K562 (cell line): ENCODE data around the gene ATG13. TPM values are rescaled to one million over a fixed set of nuclear protein-coding genes. Genes with fewer than 3 reads are reported as not detected.

ENCODE experiments used
- ATAC-seq: fragments of 200-7000 bp; cut with Tn5 transposase; 3 replicates; pipeline ENCODE4 v1.9.1; 2020; ENCODE audit warnings: moderate library complexity
- BruUV-seq: library from RNA; stranded (reverse); fragments of 400-500 nt; replicated peaks from 2 replicates; lab custom pipeline; 2021; lab: Mats Ljungman, UMichigan
- CTCF ChIA-PET: fragments of 300-600 bp; formaldehyde crosslinking; extraction: SDS; loops from one replicate; lab custom pipeline; 2021; ENCODE audit warnings: low intra/inter-chr PET ratio; lab: Yijun Ruan, JAX
- POLR2A ChIA-PET: fragments of 300-600, 350-650 bp; sonication (Branson Sonifier 250); formaldehyde crosslinking; extraction: SDS; loops from one replicate; lab custom pipeline; 2021; ENCODE audit warnings: antibody characterized with exemption, inconsistent platforms; lab: Yijun Ruan, JAX
- DNase-seq, 4 experiments: peaks; one replicate each; pipeline versions ENCODE4 v3.0.0 to v3.0.0-alpha.2; 2011 to 2018; ENCODE audit warnings: low spot score in 3 of 4, mixed read lengths in 3 of 4; ENCODE audit errors: extremely low read depth in 1 of 4
- FAIRE-seq: peaks from 2 replicates; lab custom pipeline; 2011; peaks lifted over from hg19 to GRCh38; lab: Jason Lieb, UNC
- H2AFZ ChIP-seq: 2 replicates; pipeline ENCODE4 v1.6.0; 2011; ENCODE audit warnings: low read depth, low read length, control low read depth, inconsistent platforms
- H3K27ac ChIP-seq: fragments of 200-600 bp; 3 replicates; pipeline ENCODE4 v1.8.0; 2011; ENCODE audit warnings: low read depth, mild to moderate bottlenecking, control low read depth, inconsistent platforms, low read length, moderate library complexity, mixed read lengths; ENCODE audit errors: extremely low read depth
- H3K27me3 ChIP-seq, 2 experiments: fragments of 300-600 bp in 1 of 2; 2 replicates in 1 of 2; 3 replicates in 1 of 2; pipeline versions ENCODE4 v1.6.0 to v1.8.0; 2011; ENCODE audit warnings: inconsistent platforms in 2 of 2, low read length in 2 of 2, mild to moderate bottlenecking in 1 of 2, mixed read lengths in 1 of 2, moderate library complexity in 1 of 2; ENCODE audit not compliant: control insufficient read depth in 2 of 2, insufficient read depth in 2 of 2
- H3K36me3 ChIP-seq: fragments of 300-600 bp; 3 replicates; pipeline ENCODE4 v1.8.0; 2011; ENCODE audit warnings: mild to moderate bottlenecking, low read length, inconsistent platforms; ENCODE audit not compliant: control insufficient read depth, insufficient read depth
- H3K4me1 ChIP-seq, 2 experiments: fragments of 200-600 bp in 1 of 2; replicated peaks in 1 of 2; 2 replicates in 1 of 2; 3 replicates in 1 of 2; pipeline versions ENCODE4 v1.5.1 to v1.8.0; 2011; ENCODE audit warnings: inconsistent platforms in 2 of 2, low read length in 2 of 2, mild to moderate bottlenecking in 1 of 2, mixed read lengths in 1 of 2, moderate library complexity in 1 of 2; ENCODE audit not compliant: control insufficient read depth in 2 of 2, insufficient read depth in 2 of 2
- H3K4me2 ChIP-seq: 2 replicates; pipeline ENCODE4 v1.6.1; 2011; ENCODE audit warnings: low read length, control low read depth, inconsistent platforms, mixed read lengths; ENCODE audit not compliant: insufficient read depth
- H3K4me3 ChIP-seq: fragments of 200-600 bp; sonication (generic), shearing (Covaris generic); 2 replicates; pipeline ENCODE4 v1.5.1; 2016; ENCODE audit warnings: control low read depth, inconsistent platforms
- H3K79me2 ChIP-seq: fragments of 200-600 bp; 3 replicates; pipeline ENCODE4 v1.8.0; 2011; ENCODE audit warnings: low read length, inconsistent platforms; ENCODE audit not compliant: control insufficient read depth, insufficient read depth
- H3K9ac ChIP-seq, 2 experiments: 2 replicates each; pipeline versions ENCODE4 v1.6.0 to v1.6.1; 2011; ENCODE audit warnings: low read depth in 2 of 2, low read length in 2 of 2, control low read depth in 1 of 2, inconsistent platforms in 1 of 2, mild to moderate bottlenecking in 1 of 2, mixed read lengths in 1 of 2; ENCODE audit not compliant: insufficient read depth in 1 of 2
- H3K9me1 ChIP-seq: one replicate; pipeline ENCODE4 v1.6.0; 2011; ENCODE audit warnings: inconsistent platforms, mild to moderate bottlenecking, low read length, moderate library complexity; ENCODE audit not compliant: control insufficient read depth, insufficient read depth
- H3K9me3 ChIP-seq: replicated peaks from 2 replicates; pipeline ENCODE4 v1.5.1; 2011; ENCODE audit warnings: low read depth, low read length, inconsistent platforms; ENCODE audit not compliant: control insufficient read depth, insufficient read depth
- H4K20me1 ChIP-seq: replicated peaks from 2 replicates; pipeline ENCODE4 v1.6.1; 2011; ENCODE audit warnings: low read length, inconsistent platforms, mixed read lengths; ENCODE audit not compliant: control insufficient read depth, insufficient read depth
- FOXP4 ChIP-seq: sonication (generic); formaldehyde crosslinking; IDR thresholded peaks from 2 replicates; pipeline ENCODE4 v1.8.0; 2022; ENCODE audit warnings: mild to moderate bottlenecking, missing genetic modification reagents, borderline replicate concordance
- HDAC6 ChIP-seq: IDR thresholded peaks from 2 replicates; pipeline ENCODE4 v1.6.1; 2012; ENCODE audit warnings: low read depth, mild to moderate bottlenecking, control low read depth, inconsistent platforms, low read length, moderate library complexity
- MTF1 ChIP-seq: fragments of 250-450 bp; sonication (Bioruptor Pico); IDR thresholded peaks from 2 replicates; pipeline ENCODE4 v1.9.0; 2021; ENCODE audit warnings: moderate library complexity, mild to moderate bottlenecking, inconsistent platforms, borderline replicate concordance
- NEUROD1 ChIP-seq: fragments of 150-350 bp; IDR thresholded peaks from 2 replicates; pipeline ENCODE4 v1.6.1; 2014; ENCODE audit warnings: borderline replicate concordance, low read length, low read depth; ENCODE audit not compliant: partially characterized antibody
- TAF15 ChIP-seq: fragments of 200-400 bp; formaldehyde crosslinking; IDR thresholded peaks from 2 replicates; pipeline ENCODE4 v1.6.1; 2017; ENCODE audit warnings: mild to moderate bottlenecking, low read depth, low read length, moderate library complexity
- TSHZ1 ChIP-seq: fragments of 250-450 bp; sonication (Bioruptor Pico); IDR thresholded peaks from 2 replicates; pipeline ENCODE4 v1.4.0; 2020; ENCODE audit warnings: mild to moderate bottlenecking, moderate library complexity
- WGBS: fragments of 100-300 bp; shearing (Covaris generic); methylation state at CpG from one replicate; pipeline ENCODE4 v1.1.6; 2016; ENCODE audit warnings: low coverage, mixed read lengths; ENCODE audit not compliant: insufficient coverage; ENCODE audit errors: missing lambda C conversion rate; 5-methylcytosine and 5-hydroxymethylcytosine counted together
- in situ Hi-C: fragments of 300-500 bp; cut with MboI; formaldehyde crosslinking; loops from 4 replicates; pipeline ENCODE4 v1.15.0; 2018; ENCODE audit warnings: inconsistent platforms, mixed read lengths
- intact Hi-C: fragments of 100-400 bp; cut with micrococcal nuclease; formaldehyde crosslinking; loops from 2 replicates; pipeline ENCODE4 v1.14.2; 2022
- polyA plus RNA-seq, 8 experiments: library from polyadenylated mRNA; depleted of rRNA in 4 of 8; stranded (reverse) in 5 of 8; unstranded in 3 of 8; fragments of >200 nt; fragmentation: Nextera tagmentation in 2 of 8; fragmentation: Illumina TruSeq in 1 of 8; extraction: Ambion mirVana in 2 of 8; extraction: Trizol in 1 of 8; gene quantifications; 2 replicates each; pipeline versions ENCODE4 v1.2.1 to v1.2.3, GENCODE V29; 2011 to 2014; ENCODE audit warnings: inconsistent platforms in 1 of 8, missing spikeins in 1 of 8
- total RNA-seq, 7 experiments: library from RNA; depleted of rRNA in 6 of 7; stranded (reverse); fragments of >200 nt in 6 of 7; fragmentation: Illumina TruSeq in 2 of 7; extraction: Trizol in 2 of 7; gene quantifications; 2 replicates each; pipeline versions ENCODE4 v1.2.1 to v1.2.3, GENCODE V29; 2011 to 2021; ENCODE audit warnings: low replicate concordance in 1 of 7
- TF ChIP-seq, protein P1 (sequence below): IDR thresholded peaks from 2 replicates; pipeline ENCODE4 v1.6.1; 2011; ENCODE audit warnings: borderline replicate concordance, low read depth, mild to moderate bottlenecking, moderate library complexity, low read length; ENCODE audit not compliant: insufficient read depth, poor library complexity, severe bottlenecking

Gene ATG13
- total and polyA plus RNA-seq, 9 of the 15 experiments (the other 6 are each of a cell fraction or from before 2014, with no cell fraction given) = 13.1 to 61.5 (median 36.5) TPM

DNA sequence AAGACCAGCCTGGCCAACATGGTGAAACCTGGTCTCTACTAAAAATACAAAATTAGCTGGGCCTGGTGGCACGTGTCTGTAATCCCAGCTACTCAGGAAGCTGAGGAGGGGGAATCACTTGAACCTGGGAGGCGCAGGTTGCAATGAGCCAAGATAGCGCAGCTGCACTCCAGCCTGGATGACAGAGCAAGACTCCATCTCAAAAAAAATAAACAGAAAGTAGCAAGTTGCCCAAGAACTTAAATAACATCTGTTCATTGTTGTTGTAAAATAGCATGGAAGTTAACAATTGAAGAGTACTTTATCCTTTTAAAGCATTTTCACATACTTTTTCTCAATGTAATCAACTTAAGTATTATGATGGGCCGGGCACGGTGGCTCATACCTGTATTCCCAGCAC, 29.2 kb upstream of the ATG13 start:
- CTCF ChIA-PET = no interaction called here
- FAIRE-seq = no peak
- no peak for TF ChIP-seq FOXP4 (CRISPR knock-in tag)
- no peak for TF ChIP-seq NEUROD1
- TF ChIP-seq, protein P1, sequence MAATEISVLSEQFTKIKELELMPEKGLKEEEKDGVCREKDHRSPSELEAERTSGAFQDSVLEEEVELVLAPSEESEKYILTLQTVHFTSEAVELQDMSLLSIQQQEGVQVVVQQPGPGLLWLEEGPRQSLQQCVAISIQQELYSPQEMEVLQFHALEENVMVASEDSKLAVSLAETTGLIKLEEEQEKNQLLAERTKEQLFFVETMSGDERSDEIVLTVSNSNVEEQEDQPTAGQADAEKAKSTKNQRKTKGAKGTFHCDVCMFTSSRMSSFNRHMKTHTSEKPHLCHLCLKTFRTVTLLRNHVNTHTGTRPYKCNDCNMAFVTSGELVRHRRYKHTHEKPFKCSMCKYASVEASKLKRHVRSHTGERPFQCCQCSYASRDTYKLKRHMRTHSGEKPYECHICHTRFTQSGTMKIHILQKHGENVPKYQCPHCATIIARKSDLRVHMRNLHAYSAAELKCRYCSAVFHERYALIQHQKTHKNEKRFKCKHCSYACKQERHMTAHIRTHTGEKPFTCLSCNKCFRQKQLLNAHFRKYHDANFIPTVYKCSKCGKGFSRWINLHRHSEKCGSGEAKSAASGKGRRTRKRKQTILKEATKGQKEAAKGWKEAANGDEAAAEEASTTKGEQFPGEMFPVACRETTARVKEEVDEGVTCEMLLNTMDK = no peak
- TF ChIP-seq HDAC6 = no peak
- TF ChIP-seq TAF15 = no peak
- no peak for TF ChIP-seq TSHZ1 (CRISPR knock-in tag)
- TF ChIP-seq MTF1 = no peak
- TF ChIP-seq, all 486 proteins: peak for 0
- H3K4me1 ChIP-seq = peaks cover 19 to 22% of the 10 kb centered on the region in 2 experiments
- H3K4me3 ChIP-seq = no peak overlapping the region
- WGBS = 76% methylated on average over 5 of the region's 5 CpGs
- intact Hi-C loops (no loop called here), in situ Hi-C loops (no loop called here)
- no peak for DNase-seq
- no peak overlapping the region for H3K27ac ChIP-seq
- H3K79me2 ChIP-seq = peaks cover 72% of the 10 kb centered on the region
- no peak overlapping the region; a peak in 1 of 4 replicates for H3K9ac ChIP-seq
- no TSS peak for BruUV-seq
- H4K20me1 ChIP-seq = 0 out of 2 replicates have a peak, but pooled peaks cover 6% of the 10 kb centered on the region
- H3K4me2 ChIP-seq = no peak overlapping the region
- ATAC-seq = no peak
- H3K27me3 ChIP-seq = no peaks in the 10 kb centered on the region
- POLR2A ChIA-PET = no interaction called here
- H3K9me3 ChIP-seq = no peaks in the 10 kb centered on the region; the same call in 1 of the 2 replicates
- no peak overlapping the region for H2AFZ ChIP-seq
- H3K36me3 ChIP-seq = peaks cover 11% of the 10 kb centered on the region; the same call in 1 of the 3 replicates
- H3K9me1 ChIP-seq = no peaks in the 10 kb centered on the region
